Activated CD8-positive, alpha-beta memory T cell treated with anti-CD3 and anti-CD28 coated beads, Interleukin-2, amount 50 U/mL, for 24 hours (primary cell): ENCODE results near the gene DYSF.

Source experiments
- DNase-seq: peaks from one replicate; pipeline ENCODE4 v3.0.0-alpha.2; 2020; ENCODE audit errors: extremely low read depth

DYSF gene

GRCh38 chr2:71571945-71572344, 118.6 kb downstream of the DYSF start:
- no peak for DNase-seq

DNA sequence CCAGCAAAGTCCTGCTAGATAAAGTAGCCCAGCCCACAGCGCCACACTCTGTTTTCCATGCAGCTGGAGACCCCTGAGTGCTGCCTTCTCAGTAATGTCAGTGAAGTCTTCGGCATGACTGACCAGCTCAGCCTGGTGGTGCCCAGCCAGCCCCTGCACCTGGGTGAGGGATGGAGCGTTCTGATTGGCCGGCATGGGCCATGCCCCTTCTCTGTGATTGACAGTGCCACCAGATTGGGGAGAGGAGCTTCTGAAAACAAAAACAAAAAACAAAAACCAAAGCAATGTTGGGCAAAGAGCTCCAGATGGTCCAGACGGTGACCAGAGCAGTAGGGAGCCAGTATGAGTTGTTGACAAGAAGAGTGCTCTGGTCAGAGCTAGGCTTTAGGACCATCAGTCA, 122.6 kb downstream of the DYSF start:
- DNase-seq, result no peak

DNA sequence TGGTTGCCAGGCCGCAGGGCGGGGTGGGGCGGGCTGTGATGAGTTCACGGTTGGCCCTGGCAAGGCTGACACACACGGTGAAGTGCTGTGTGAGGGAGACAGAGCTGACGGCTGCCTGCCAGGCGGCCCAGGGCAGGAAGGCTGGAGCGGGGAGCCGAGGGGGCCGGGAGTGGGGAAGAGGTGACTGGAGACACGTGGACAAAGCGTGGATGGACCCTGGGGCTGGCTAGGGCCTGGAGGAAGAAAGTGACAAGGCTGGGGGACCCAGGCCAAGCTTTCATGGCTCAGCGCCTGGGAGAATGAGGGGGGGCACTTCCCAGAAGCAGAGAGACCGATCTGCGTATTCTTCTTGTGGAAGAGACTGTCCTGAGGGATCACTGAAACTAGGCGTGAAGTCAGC, 123.2 kb downstream of the DYSF start:
- DNase-seq, result no peak

DNA sequence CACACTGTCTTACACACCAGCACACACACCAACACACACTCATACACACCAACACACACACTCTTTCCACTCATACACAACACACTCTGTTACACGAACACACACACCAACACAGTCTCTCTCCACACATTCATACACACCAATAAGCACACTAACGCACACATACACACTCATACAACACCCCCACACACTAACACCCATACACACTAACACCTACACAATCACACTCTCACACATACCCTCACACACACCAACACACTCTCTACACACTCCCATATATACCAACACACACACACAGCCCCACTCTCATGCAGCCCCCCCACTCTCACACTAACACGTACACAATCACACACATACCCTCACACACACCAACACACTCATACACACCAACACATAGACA, 123.8 kb downstream of the DYSF start:
- DNase-seq, result no peak

- no peak for DNase-seq
Observed at GRCh38 chr2:71578767-71579342, 125.5 kb downstream of the DYSF start.

DNA sequence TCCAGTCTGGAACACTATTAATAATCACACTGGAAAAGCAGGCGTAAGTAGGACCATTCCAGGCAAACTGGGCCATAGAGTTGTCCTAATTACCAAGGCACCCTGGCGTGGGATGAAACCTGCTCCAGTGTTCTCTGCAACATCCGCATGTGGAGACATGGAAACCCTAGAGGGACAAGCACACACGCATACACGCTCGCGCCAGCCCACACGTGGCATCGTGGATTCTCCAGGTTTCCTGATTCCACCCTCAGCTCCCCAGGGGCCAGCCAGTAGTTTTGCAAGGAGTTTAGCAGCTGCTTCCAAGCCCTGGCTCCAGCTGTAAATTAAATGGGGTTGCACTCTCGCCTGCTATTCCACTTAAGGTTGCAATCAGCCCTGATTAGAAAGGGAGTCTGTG, 127.7 kb downstream of the DYSF start:
- DNase-seq, result no peak

- DNase-seq, result no peak
Observed at GRCh38 chr2:71583876-71584275, 130.5 kb downstream of the DYSF start.

DNA sequence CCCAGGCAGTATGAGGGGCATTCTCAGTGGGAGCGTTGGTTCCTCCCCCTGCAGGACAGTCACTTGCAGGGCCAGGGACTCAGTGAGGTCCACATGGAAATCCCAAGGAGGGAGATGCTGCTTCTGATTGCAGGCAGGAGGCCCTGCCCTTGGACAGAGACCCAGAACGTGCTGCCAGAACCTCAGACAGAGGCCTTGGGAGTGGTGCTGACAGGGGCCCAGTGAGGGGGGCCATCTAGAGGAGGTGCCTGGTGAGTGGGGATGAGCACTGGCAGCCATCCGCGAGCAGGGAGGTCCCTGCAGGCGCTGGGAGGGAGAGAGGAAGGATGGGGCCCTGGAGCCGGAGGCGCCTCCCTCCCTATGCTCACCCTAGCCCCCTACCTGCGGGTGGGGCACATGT, 133.1 kb downstream of the DYSF start:
- DNase-seq, result no peak

- DNase-seq, result no peak
Observed at GRCh38 chr2:71587509-71588073, 134.2 kb downstream of the DYSF start.

GRCh38 chr2:71588497-71589170, 135.3 kb downstream of the DYSF start:
- DNase-seq, result no peak

- no peak for DNase-seq
Observed at GRCh38 chr2:71589763-71590162, 136.4 kb downstream of the DYSF start.

DNA sequence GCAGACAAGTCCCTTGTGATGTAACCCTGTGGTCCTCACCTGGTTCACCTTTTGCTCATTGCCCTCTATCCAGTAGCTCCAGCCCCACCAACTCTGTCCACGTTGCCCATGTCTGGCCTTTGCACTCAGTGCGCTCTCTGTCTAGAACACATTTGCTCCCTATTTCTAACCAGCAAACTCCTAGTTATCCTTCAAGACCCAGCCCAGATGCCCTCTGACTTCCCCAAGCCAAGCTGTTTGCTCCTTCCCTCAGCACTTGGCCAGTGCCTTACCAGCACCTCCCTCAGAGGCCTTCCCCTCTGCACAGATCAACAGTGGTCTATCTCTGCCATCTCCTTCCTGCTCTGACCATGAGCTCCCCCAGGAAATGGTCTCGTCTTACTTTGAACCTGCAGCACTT, 137.7 kb downstream of the DYSF start:
- DNase-seq, result no peak

DNA sequence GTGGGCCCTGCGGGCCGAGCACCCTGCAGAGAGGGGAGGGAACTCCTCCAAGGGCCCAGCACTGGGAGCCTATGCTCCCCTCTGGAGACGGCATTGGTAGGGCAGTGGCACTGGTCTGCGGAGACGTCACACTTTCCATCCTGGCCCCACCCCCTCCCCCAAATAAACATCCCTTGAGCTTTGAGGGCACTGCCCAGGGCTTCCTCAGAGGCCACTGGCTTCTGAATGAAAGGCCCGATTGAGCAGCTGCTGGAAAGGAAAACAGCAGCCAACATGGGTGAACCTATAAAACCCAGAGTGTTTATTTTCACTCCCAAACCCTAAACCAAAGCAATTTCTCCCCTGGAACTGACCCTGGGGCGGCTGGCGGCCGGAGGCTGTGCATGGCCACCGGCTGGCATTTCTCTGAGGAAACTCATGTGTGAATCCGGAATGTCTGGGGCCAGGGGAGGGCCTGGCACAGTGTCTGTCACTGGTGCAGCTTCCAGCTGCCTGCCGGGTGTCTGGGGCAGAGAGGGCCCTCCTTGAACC, 138.9 kb downstream of the DYSF start:
- DNase-seq, result no peak

DNA sequence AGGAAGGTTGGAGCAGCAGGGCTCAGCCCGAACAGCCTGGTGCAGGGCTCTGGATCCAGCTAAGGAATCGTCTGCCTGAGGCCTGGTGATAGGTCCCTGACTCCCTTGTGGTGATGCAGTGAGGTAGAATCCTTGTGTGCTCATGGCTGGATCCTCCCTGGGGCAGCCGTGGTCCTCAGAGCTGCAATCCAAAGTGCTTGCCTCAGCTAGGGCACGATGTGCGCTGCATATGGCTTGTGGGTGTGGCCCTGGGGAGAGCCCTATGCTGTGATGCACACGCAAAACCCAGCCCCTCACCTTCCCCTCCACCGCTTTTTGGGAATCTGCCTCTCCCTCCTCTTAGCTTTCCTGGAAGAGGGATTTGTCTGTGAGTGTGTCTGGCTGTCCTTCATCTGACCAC, 142.2 kb downstream of the DYSF start:
- DNase-seq, result no peak

DNA sequence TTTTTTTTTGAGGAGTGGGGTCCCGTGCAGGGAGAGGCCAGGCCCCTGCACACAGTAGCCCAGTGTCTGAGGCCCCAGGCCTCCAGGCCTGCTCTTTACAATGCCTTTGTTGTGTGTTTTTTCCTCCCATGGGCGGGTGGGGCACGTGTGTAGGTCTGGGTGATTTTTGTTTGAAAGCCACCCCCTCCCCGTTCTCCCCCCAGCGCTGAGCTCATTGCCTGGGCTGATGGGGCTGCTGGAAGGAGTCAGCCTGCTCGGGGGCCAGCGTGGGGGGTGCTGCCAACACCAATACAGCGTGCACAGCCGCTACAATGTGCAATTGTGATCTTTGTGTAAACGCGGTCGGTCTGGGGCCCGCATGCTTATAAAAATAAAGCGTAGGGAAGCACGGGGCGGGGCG, 142.7 kb downstream of the DYSF start:
- DNase-seq, result no peak

- DNase-seq, result no peak
Observed at GRCh38 chr2:71597756-71598155, 144.4 kb downstream of the DYSF start.

DNA sequence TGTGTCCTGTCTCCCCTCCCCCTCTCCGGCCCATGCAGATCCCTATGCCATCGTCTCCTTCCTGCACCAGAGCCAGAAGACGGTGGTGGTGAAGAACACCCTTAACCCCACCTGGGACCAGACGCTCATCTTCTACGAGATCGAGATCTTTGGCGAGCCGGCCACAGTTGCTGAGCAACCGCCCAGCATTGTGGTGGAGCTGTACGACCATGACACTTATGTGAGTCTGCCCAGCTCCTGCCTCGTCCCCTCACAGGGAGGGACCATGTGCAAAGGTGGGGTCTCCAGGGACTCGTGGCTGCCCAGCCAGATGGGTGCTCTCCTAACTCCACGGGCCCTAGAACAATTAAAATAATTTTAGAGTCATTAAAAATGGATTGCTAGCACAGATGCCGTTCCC, 145.2 kb downstream of the DYSF start:
- DNase-seq, result no peak

- DNase-seq, result no peak
Observed at GRCh38 chr2:71599038-71599437, 145.7 kb downstream of the DYSF start.

DNA sequence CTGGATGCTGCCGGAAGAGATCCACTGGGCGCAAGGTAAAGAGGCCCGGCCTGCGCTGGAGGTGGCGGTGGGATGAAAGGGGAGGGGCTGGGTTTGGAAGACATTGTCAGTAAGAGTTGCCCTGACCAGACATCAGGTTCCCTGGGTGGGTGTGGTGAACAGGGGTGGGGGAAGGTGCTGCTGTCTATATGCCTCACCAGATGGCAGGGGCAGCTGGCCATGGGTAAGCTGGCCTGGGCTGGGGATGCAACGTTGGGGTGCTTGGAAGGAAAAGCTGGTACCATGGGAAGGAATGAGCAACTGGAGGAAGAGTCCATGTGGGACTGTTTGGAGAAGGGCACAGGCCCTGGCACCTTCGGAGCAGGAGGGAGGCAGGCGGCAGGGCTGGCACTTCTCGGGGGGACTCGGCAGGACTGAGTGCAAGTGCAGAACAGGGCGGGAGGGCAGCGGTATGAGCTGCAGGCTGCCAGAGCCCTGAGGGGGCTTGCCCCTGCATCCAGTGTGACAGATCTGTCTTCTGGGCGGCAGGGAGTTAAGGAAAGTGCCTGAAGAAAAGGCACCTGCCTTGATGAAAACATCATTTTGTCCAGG, 146.4 kb downstream of the DYSF start:
- no peak for DNase-seq

DNA sequence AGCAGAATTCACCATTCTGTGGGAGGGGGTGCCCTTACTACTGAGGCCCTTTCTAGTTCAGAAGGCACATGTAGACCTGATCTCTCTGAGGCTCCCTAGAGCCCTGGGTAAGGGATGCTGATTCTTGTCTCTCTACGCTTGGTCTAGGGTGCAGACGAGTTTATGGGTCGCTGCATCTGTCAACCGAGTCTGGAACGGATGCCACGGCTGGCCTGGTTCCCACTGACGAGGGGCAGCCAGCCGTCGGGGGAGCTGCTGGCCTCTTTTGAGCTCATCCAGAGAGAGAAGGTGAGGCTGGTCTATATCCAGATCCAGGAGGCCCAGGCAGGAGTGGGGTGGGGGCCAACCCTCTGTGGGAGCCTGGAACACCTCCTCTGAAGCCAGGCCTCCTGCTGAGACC, 147.2 kb downstream of the DYSF start:
- DNase-seq, result no peak

- DNase-seq, result no peak
Observed at GRCh38 chr2:71601136-71602114, 148.1 kb downstream of the DYSF start.

- no peak for DNase-seq
Observed at GRCh38 chr2:71602115-71602495, 148.7 kb downstream of the DYSF start.
